Kidney capillary endothelial cell (primary cell): ENCODE data around the gene IL1RL1.

Experiments
- DNase-seq: peaks from one replicate; pipeline ENCODE4 v3.0.0-alpha.2; 2018; ENCODE audit warnings: low spot score

The IL1RL1 gene

GRCh38 chr2:102310964-102311640 is at the start of gene IL1RL1:
TSS of gene IL1RL1 (plus strand) at chr2:102311563. CDS start at chr2:102338265, 26,702 bp downstream.
- DNase-seq, result no peak

GRCh38 chr2:102262216-102263129 is 48.9 kb upstream of the IL1RL1 start:
- no peak for DNase-seq

DNA sequence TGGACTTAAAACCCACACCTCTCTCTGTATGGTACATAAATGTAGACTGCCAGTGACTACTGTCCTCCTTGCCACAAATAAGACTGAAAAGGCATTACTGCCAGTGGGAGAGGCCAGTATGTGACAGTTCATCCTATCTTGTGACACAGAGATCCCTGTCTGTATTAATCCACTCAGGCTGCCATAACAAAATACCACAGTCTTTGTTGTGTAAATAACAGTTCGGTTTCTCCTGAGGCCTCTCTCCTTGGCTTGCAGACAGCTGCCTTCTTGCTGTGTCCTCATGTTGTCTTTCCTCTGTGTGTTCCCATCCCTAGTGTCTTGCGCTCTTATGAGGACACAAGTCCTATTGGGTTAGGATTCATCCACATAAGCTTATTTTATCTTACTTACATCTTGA is 46.4 kb upstream of the IL1RL1 start:
- DNase-seq, result no peak

DNA sequence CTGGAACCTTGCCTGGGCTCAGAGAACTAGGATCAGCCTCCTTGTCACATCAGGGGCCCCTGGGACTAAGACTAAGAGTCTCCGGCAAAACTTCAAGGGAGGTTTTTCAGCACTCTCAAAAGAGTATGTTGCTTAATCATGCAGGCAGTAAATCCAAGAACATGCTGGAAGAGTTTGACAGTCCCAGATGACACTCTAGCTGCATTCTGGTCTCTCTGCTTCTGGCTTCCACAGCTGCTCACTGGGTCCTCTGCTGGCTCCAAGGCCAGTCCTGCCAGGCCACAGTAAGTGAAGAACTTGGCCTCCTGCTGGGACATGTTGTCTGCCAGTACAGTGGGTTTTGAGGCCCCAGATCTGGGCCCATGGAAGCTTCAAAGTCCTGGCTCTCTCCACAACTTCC is 45.2 kb upstream of the IL1RL1 start:
- DNase-seq, result no peak

- no peak for DNase-seq
Measured at GRCh38 chr2:102267774-102268173, 43.6 kb upstream of the IL1RL1 start.

DNA sequence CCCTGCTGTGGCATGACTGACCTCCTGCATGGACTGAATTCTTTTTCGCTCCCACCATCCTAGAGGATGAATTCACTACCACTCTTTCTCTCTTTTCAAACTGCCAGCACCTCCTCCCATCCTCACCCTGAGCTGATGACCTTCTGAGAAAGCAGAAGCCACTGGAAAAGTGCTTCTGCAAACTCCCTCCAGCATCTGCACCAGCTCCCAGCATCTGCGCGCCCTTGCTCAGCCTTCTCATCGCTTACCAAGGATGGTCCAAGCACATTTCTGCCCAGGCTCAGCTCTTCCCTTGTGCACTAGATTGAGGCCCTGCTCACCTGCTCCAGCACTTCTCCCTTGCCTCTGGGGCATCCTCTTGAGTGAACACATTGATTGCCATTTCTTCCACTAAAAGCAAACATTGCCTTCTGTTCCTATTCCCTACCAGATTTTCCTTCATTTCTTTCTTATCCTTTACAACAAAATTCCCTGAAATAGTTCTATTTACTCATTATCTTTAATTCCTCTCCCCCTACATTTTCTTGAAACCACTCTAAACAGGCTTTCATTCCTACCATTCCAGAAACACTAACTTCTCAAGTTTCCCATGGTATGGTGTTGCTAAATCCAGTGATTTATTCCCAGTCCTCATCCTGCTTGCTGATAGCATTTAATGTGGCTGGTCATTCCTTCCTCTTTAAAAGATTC is 42.7 kb upstream of the IL1RL1 start:
- DNase-seq, result no peak

DNA sequence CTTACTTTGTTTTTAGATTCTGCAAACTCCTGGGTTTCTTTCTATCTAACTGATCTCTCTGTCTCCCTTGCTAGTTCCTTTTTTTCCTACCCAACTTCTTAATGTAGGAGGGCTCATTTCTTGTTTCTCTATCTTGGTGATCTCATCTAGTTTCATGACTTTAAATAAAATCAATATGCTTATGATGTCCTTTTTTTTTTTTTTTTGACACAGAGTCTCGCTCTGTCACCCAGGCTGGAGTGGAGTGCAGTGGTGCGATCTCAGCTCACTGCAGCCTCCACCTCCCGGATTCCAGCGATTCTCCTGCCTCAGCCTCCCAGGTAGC is 42.2 kb upstream of the IL1RL1 start:
- DNase-seq, result no peak

GRCh38 chr2:102271844-102272243 is 39.5 kb upstream of the IL1RL1 start:
- no peak for DNase-seq

DNA sequence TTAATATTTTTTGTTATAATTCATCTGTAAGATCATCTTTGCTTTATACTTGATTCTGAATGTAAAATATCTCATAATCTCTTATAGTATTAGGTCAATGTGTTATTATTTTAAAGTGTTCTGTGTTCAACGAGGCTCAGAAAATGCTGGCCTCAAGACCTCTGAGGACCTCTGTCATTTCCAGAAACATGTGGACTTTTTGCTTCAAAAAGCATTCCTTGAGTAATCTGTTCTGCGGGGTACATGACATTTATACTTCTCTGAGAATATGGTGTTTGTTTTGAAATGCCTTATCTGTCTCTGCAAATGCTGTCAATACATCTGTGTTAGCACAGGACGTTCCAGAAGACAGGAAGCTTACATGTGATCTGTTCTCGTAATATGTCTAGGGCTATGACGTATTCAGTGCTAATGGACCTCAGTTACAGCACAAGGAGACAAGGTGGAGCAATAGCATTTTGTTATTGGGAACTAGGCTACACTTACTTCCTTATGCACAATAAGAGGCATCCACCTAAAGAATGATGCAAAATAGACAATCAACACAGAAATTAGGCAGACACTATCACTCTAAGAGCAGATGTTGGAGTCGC is 37.6 kb upstream of the IL1RL1 start:
- no peak for DNase-seq

GRCh38 chr2:102276549-102277201 is 34.7 kb upstream of the IL1RL1 start:
- no peak for DNase-seq

DNA sequence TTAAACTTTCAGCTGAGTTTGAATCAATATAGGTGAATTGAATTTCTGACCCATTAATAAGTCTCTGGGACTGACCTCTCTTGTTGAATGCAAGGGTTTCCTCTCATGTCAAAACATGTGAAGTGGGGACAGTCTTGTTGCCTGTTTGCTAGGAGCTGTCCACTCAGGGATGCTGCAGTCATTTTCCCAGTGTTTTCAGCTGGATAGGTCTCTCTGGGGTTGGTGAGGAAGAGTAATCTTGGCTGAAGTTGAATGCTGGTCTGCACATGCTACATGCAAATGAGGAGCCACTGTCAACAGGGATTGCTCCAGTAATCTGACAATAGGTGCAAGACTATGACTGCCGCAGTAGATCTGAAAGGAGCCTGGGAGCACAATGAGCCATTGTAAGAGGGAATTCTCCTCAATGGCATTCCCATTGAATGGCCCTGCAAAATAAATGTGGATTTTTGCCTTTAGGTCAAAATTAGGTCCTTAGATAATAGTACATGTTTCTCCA is 34.1 kb upstream of the IL1RL1 start:
- DNase-seq, result no peak

DNA sequence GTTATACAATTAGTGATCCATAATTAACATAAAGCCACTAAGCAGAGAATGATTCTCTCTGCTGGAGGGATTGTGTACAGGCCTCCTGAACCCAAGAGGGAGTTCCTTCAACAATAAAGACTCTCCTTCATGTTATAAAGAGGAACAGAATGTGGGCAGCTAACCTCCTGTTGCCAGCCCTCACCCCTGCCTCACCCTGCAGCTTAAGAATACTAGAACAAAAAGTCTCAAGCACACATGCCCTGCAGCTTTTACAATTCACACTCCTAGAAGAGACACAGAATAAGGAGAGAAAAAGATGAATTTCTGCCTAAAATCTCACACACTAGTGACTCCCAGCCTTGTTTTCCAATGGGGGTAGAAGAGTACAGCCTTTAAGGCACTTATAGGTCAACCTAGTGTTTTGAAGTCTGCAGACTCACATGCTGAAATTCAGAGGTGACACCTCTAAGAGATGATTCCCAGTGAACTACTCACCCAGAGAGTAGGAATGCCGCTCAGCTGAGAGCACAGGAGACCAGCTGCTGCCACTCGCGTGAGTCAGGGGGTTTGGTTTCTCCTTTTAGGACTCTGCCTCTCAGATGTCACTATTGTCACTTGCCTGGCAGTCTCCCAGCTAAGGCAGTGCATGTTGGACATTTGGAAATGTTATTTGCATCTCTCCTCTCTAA is 32.5 kb upstream of the IL1RL1 start:
- DNase-seq, result no peak

GRCh38 chr2:102279391-102279735 is 32.0 kb upstream of the IL1RL1 start:
- no peak for DNase-seq

- DNase-seq, result no peak
Measured at GRCh38 chr2:102282678-102283091, 28.7 kb upstream of the IL1RL1 start.

DNA sequence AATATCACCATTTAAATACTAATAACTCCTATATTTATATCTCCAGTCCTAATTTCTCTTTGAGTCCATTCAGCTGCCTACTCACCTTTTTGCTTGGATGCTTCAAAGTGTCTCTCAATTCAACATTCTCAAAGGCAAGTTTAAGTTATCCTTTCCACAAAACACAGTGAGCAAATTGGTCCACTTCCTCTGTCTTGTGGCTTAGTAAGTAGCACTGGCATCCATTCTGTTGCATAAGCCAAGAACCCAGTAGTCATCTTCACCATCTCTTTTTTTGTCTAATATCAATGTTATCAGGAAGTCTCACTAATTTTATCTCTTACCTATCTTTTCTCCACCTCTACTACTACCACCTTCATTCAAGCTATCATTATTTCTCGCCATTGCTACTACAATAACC is 27.4 kb upstream of the IL1RL1 start:
- DNase-seq, result no peak

- DNase-seq, result no peak
Measured at GRCh38 chr2:102284611-102285010, 26.8 kb upstream of the IL1RL1 start.

DNA sequence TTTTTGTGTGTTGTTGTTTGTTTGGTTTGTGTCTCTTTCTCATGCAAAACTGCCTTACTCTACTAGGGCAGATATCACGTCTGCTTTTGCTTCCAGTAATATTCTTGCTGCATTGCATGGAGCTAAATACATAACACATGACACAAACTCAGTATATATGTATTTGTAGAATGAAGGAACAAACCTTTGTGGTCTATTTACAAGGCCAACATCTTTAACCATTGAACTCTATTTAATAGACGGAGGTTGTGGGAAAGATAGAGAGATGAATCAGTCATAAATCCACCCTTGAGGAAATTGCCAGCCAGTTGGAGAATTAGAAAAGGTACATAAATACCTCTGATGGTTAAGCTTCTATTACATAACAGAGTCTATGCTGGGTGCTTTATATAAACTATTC is 26.0 kb upstream of the IL1RL1 start:
- DNase-seq, result no peak

GRCh38 chr2:102286041-102286440 is 25.3 kb upstream of the IL1RL1 start:
- no peak for DNase-seq

DNA sequence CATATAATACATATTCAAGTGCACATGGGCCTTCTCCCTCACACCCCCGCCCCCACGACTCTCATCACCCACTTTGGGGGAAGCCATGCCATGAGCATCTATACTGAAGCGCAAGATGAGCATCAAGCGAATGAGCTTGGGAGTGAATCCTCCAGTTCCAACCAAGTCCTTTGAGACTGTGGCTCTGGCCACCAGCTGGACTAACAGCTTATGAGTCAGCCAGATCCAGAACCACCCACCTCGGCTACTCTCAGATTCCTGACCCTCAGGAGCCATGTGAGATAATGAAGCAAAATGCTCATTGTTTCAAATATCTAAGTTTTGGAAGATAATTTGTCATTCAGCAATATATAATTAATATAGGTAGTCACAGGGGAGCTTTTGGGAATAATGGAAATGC is 22.2 kb upstream of the IL1RL1 start:
- no peak for DNase-seq

- DNase-seq, result no peak
Measured at GRCh38 chr2:102290594-102290993, 20.8 kb upstream of the IL1RL1 start.

DNA sequence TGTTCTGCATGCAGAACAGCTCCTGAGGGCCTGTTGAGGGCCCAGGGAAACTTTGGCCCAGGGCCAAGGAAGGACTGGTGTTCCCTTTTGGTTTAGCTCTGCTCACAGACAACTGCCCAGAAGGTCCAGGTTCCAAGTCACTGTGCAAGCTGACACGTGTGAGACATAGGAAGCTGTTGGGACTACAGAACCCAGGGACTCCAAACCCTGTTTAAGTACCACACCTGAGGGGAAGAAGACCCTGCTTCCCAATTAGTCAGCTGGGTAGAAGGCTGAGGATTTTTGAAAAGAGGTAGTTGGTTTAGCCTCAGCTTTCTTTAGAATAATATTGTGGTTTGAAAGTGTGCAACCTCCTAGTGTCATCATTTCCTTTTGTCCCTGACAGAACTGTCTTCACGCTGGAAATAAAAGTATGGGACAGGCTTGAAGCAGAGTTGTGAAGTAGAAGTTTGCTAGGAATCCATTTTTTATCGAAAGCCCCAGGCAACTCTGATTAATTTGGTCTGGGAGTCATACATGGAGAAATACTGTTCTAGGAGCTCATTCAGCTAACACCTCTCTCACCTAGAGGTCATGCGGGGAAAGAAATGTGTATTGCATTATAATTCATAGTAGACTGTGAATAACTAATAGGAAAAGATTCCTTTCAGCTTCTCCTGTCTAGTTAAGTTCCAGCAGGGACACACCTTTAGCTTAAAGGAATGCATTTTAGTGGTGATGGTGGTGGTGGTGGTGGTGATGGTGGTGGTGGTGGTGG is 19.9 kb upstream of the IL1RL1 start:
- DNase-seq, result no peak
